Activated T-cell treated with anti-CD3 and anti-CD28 coated beads, Interleukin-2, amount 50 U/mL, for 24 hours (primary cell): Measurements from ENCODE around the gene AXIN1.

ENCODE experiments used
- DNase-seq: peaks from one replicate; pipeline ENCODE4 v3.0.0-alpha.2; 2020
- H3K27ac Mint-ChIP-seq: 2 replicates; pipeline ENCODE4 v1.8.0; 2020; ENCODE audit warnings: mild to moderate bottlenecking, mixed read lengths
- H3K27me3 Mint-ChIP-seq: 2 replicates; pipeline ENCODE4 v1.8.0; 2020; ENCODE audit warnings: mixed read lengths
- H3K36me3 Mint-ChIP-seq: 2 replicates; pipeline ENCODE4 v1.8.0; 2020; ENCODE audit warnings: low read depth, mixed read lengths
- H3K4me1 Mint-ChIP-seq: 2 replicates; pipeline ENCODE4 v1.8.0; 2020; ENCODE audit warnings: low read depth, mixed read lengths
- H3K4me3 Mint-ChIP-seq: 2 replicates; pipeline ENCODE4 v1.8.0; 2020; ENCODE audit warnings: mild to moderate bottlenecking, moderate library complexity, mixed read lengths
- H3K9me3 Mint-ChIP-seq: 2 replicates; pipeline ENCODE4 v1.8.0; 2020; ENCODE audit warnings: mixed read lengths

The AXIN1 gene

GRCh38 chr16:352547-353403 is at the start of gene AXIN1:
Gene AXIN1, minus strand, starts transcription at chr16:352723. Its CDS starts 5,698 bp downstream, at chr16:347025.
- H3K9me3 Mint-ChIP-seq: no peaks in the 10 kb centered on the region
- peaks cover 14% of the 10 kb centered on the region for H3K36me3 Mint-ChIP-seq
- peak within 1 kb of the TSS; percentile 83 for H3K4me3 Mint-ChIP-seq
- H3K4me1 Mint-ChIP-seq: peaks cover 53% of the 10 kb centered on the region
- peak within 1 kb of the TSS; percentile 87 for H3K27ac Mint-ChIP-seq
- peak; percentile 100 for DNase-seq
- no peaks in the 10 kb centered on the region for H3K27me3 Mint-ChIP-seq

GRCh38 chr16:401468-402348 is 49.2 kb upstream of the AXIN1 start, which contains the start of gene DECR2:
Gene DECR2, plus strand, starts transcription at chr16:401885. Its CDS starts 79 bp downstream, at chr16:401964.
- no peaks in the 10 kb centered on the region for H3K9me3 Mint-ChIP-seq
- H3K27me3 Mint-ChIP-seq: peaks cover 1% of the 10 kb centered on the region
- peaks cover 18% of the 10 kb centered on the region for H3K4me1 Mint-ChIP-seq
- H3K4me3 Mint-ChIP-seq: peak within 1 kb of the TSS; percentile 87
- peak within 1 kb of the TSS; percentile 93 for H3K27ac Mint-ChIP-seq
- DNase-seq: peak; percentile 99
- H3K36me3 Mint-ChIP-seq: peaks cover 13% of the 10 kb centered on the region

GRCh38 chr16:400061-400591 is 47.6 kb upstream of the AXIN1 start:
- Mint-ChIP-seq H3K9me3 (no peaks in the 10 kb centered on the region), H3K36me3 (peaks cover 13% of the 10 kb centered on the region), H3K4me1 (peaks cover 25% of the 10 kb centered on the region), H3K27me3 (peaks cover 10% of the 10 kb centered on the region), H3K27ac (peak overlapping the region; percentile 93), H3K4me3 (peak overlapping the region; percentile 87)
- no peak for DNase-seq

GRCh38 chr16:399340-400019 is 47.0 kb upstream of the AXIN1 start:
- Mint-ChIP-seq H3K27me3 (peaks cover 10% of the 10 kb centered on the region), H3K9me3 (no peaks in the 10 kb centered on the region), H3K36me3 (peaks cover 13% of the 10 kb centered on the region), H3K4me3 (peak overlapping the region; percentile 8), H3K4me1 (peaks cover 25% of the 10 kb centered on the region), H3K27ac (no peak overlapping the region)
- DNase-seq: no peak

- peak overlapping the region; percentile 62 for H3K4me3 Mint-ChIP-seq
- H3K4me1 Mint-ChIP-seq: peaks cover 25% of the 10 kb centered on the region
- no peak for DNase-seq
- peak overlapping the region; percentile 72 for H3K27ac Mint-ChIP-seq
- H3K27me3 Mint-ChIP-seq: peaks cover 10% of the 10 kb centered on the region
- H3K36me3 Mint-ChIP-seq: peaks cover 13% of the 10 kb centered on the region
- no peaks in the 10 kb centered on the region for H3K9me3 Mint-ChIP-seq
Observed at GRCh38 chr16:398561-399339, 46.2 kb upstream of the AXIN1 start.

- Mint-ChIP-seq H3K36me3 (peaks cover 13% of the 10 kb centered on the region), H3K27me3 (peaks cover 10% of the 10 kb centered on the region), H3K9me3 (no peaks in the 10 kb centered on the region), H3K27ac (peak overlapping the region; percentile 72), H3K4me1 (peaks cover 24% of the 10 kb centered on the region), H3K4me3 (peak overlapping the region; percentile 62)
- DNase-seq: no peak
Observed at GRCh38 chr16:397736-398332, 45.3 kb upstream of the AXIN1 start.

- Mint-ChIP-seq H3K27me3 (peaks cover 10% of the 10 kb centered on the region), H3K27ac (peak within 1 kb of the TSS; percentile 81), H3K36me3 (peaks cover 13% of the 10 kb centered on the region), H3K4me1 (peaks cover 31% of the 10 kb centered on the region), H3K4me3 (peak within 1 kb of the TSS; percentile 78), H3K9me3 (no peaks in the 10 kb centered on the region)
- DNase-seq: peak; percentile 62
Observed at GRCh38 chr16:397135-397661, 44.7 kb upstream of the AXIN1 start, which contains the start of gene NME4. Gene NME4, plus strand, starts transcription at chr16:397199. Its CDS starts 24 bp downstream, at chr16:397223.

- peak overlapping the region; percentile 78 for H3K4me3 Mint-ChIP-seq
- no peaks in the 10 kb centered on the region for H3K9me3 Mint-ChIP-seq
- H3K36me3 Mint-ChIP-seq: peaks cover 13% of the 10 kb centered on the region
- peaks cover 37% of the 10 kb centered on the region for H3K4me1 Mint-ChIP-seq
- H3K27me3 Mint-ChIP-seq: peaks cover 10% of the 10 kb centered on the region
- no peak for DNase-seq
- H3K27ac Mint-ChIP-seq: peak overlapping the region; percentile 81
Observed at GRCh38 chr16:396605-397004, 44.1 kb upstream of the AXIN1 start.

- DNase-seq: no peak
- H3K27ac Mint-ChIP-seq: no peak overlapping the region
- H3K4me3 Mint-ChIP-seq: peak overlapping the region; percentile 78
- H3K27me3 Mint-ChIP-seq: peaks cover 10% of the 10 kb centered on the region
- peaks cover 37% of the 10 kb centered on the region for H3K4me1 Mint-ChIP-seq
- peaks cover 13% of the 10 kb centered on the region for H3K36me3 Mint-ChIP-seq
- H3K9me3 Mint-ChIP-seq: no peaks in the 10 kb centered on the region
Observed at GRCh38 chr16:396199-396598, 43.7 kb upstream of the AXIN1 start.

GRCh38 chr16:392450-393030 is 40.0 kb upstream of the AXIN1 start:
- H3K27me3 Mint-ChIP-seq: peaks cover 10% of the 10 kb centered on the region
- peaks cover 26% of the 10 kb centered on the region for H3K4me1 Mint-ChIP-seq
- H3K9me3 Mint-ChIP-seq: no peaks in the 10 kb centered on the region
- DNase-seq: no peak
- H3K36me3 Mint-ChIP-seq: no peaks in the 10 kb centered on the region
- H3K27ac Mint-ChIP-seq: peak overlapping the region; percentile 91
- peak overlapping the region; percentile 29 for H3K4me3 Mint-ChIP-seq

- Mint-ChIP-seq H3K4me1 (peaks cover 26% of the 10 kb centered on the region), H3K9me3 (no peaks in the 10 kb centered on the region), H3K36me3 (no peaks in the 10 kb centered on the region), H3K4me3 (peak overlapping the region; percentile 29), H3K27ac (peak overlapping the region; percentile 91), H3K27me3 (peaks cover 10% of the 10 kb centered on the region)
- DNase-seq: peak; percentile 89
Observed at GRCh38 chr16:391885-392335, 39.4 kb upstream of the AXIN1 start.

GRCh38 chr16:389352-389751 is 36.8 kb upstream of the AXIN1 start:
- DNase-seq: no peak
- Mint-ChIP-seq H3K4me1 (peaks cover 17% of the 10 kb centered on the region), H3K27ac (no peak overlapping the region), H3K27me3 (no peaks in the 10 kb centered on the region), H3K36me3 (no peaks in the 10 kb centered on the region), H3K9me3 (no peaks in the 10 kb centered on the region), H3K4me3 (no peak overlapping the region)
